Measurements from ENCODE around the gene CT47C1.

Gene CT47C1

GRCh38 chrX:119071381-119071780 lies 1.4 kb upstream of the CT47C1 start:
- H3K27ac ChIP-seq (replicated peaks) = no peak overlapping the region
- TF ChIP-seq CTCF (IDR thresholded peaks at IDR 0.05; ENCODE audit: insufficient read depth, low read length) = no peak
- no peak for TF ChIP-seq GABPA (IDR thresholded peaks at IDR 0.05; ENCODE audit: low read depth)
- no peak for TF ChIP-seq SPI1 (IDR thresholded peaks at IDR 0.05; ENCODE audit: borderline replicate concordance, low read depth)
- no peak for TF ChIP-seq REST (IDR thresholded peaks at IDR 0.05; ENCODE audit: insufficient replicate concordance, low read depth)
- no peak for TF ChIP-seq POLR2AphosphoS5 (IDR thresholded peaks at IDR 0.05; ENCODE audit: low read depth)
- no peak overlapping the region for H3K4me3 ChIP-seq (replicated peaks; ENCODE audit: insufficient read depth, low read length)
- peaks cover 12% of the 10 kb centered on the region for H3K27me3 ChIP-seq (ENCODE audit: insufficient read depth, poor library complexity, severe bottlenecking)
- no peak for DNase-seq (ENCODE audit: low read depth in 1 of 2, low spot score in 1 of 2)

GRCh38 chrX:119073200-119073905 lies 560 bp downstream of the CT47C1 start:
- H3K4me3 ChIP-seq (replicated peaks; ENCODE audit: insufficient read depth, low read length) = no peak overlapping the region
- DNase-seq (ENCODE audit: low read depth in 1 of 2, low spot score in 1 of 2) = no peak
- H3K27ac ChIP-seq (replicated peaks) = no peak overlapping the region
- TF ChIP-seq GABPA (IDR thresholded peaks at IDR 0.05; ENCODE audit: low read depth) = no peak
- no peak for TF ChIP-seq CTCF (IDR thresholded peaks at IDR 0.05; ENCODE audit: insufficient read depth, low read length)
- TF ChIP-seq POLR2AphosphoS5 (IDR thresholded peaks at IDR 0.05; ENCODE audit: low read depth) = no peak
- no peak for TF ChIP-seq REST (IDR thresholded peaks at IDR 0.05; ENCODE audit: insufficient replicate concordance, low read depth)
- no peak for TF ChIP-seq SPI1 (IDR thresholded peaks at IDR 0.05; ENCODE audit: borderline replicate concordance, low read depth)
- H3K27me3 ChIP-seq (ENCODE audit: insufficient read depth, poor library complexity, severe bottlenecking) = peaks cover 11% of the 10 kb centered on the region

- TF ChIP-seq GABPA (IDR thresholded peaks at IDR 0.05; ENCODE audit: low read depth) = no peak
- TF ChIP-seq REST (IDR thresholded peaks at IDR 0.05; ENCODE audit: insufficient replicate concordance, low read depth) = no peak
- TF ChIP-seq CTCF (IDR thresholded peaks at IDR 0.05; ENCODE audit: insufficient read depth, low read length) = no peak
- no peak for TF ChIP-seq POLR2AphosphoS5 (IDR thresholded peaks at IDR 0.05; ENCODE audit: low read depth)
- no peak for TF ChIP-seq SPI1 (IDR thresholded peaks at IDR 0.05; ENCODE audit: borderline replicate concordance, low read depth)
- no peak for DNase-seq (ENCODE audit: low read depth in 1 of 2, low spot score in 1 of 2)
- Histone ChIP-seq H3K4me3 (replicated peaks; ENCODE audit: insufficient read depth, low read length) (no peak overlapping the region), H3K27me3 (ENCODE audit: insufficient read depth, poor library complexity, severe bottlenecking) (peaks cover 9% of the 10 kb centered on the region), H3K27ac (replicated peaks) (no peak overlapping the region)
Observed at GRCh38 chrX:119073911-119074310, 1.1 kb downstream of the CT47C1 start.

Measured in HL-60 (cell line).